Naive thymus-derived CD4-positive, alpha-beta T cell (primary cell): Measurements from ENCODE around the gene LCN12. TPM values are rescaled to one million over a fixed set of nuclear protein-coding genes. Genes with fewer than 3 reads are reported as not detected.

Experiments
- ATAC-seq: fragments of 150-1000 bp; cut with Tn5 transposase; 2 replicates; pipeline ENCODE4 v1.10.0; 2021; ENCODE audit warnings: mild to moderate bottlenecking, moderate library complexity
- CTCF ChIA-PET: fragments of 350-600 bp; sonication (Branson Sonifier 250); formaldehyde crosslinking; loops from one replicate; lab custom pipeline; 2021; ENCODE audit warnings: antibody characterized with exemption; lab: Charles Lee
- POLR2A ChIA-PET: fragments of 350-600 bp; sonication (Branson Sonifier 250); formaldehyde crosslinking; loops from one replicate; lab custom pipeline; 2021; ENCODE audit warnings: antibody characterized with exemption, inconsistent platforms; lab: Charles Lee
- DNase-seq, 9 donors: peaks; one replicate each; pipeline versions ENCODE4 v3.0.0 to v3.0.0-alpha.2; 2020 to 2022; ENCODE audit warnings: mixed read lengths in 1 of 9
- H3K27ac ChIP-seq: one replicate; pipeline ENCODE4 v1.7.0; 2013; ENCODE audit warnings: mild to moderate bottlenecking, low read depth, low read length, moderate library complexity
- H3K27me3 ChIP-seq, 2 donors: one replicate each; pipeline ENCODE4 v1.7.0; 2013; ENCODE audit warnings: low read length in 2 of 2, mild to moderate bottlenecking in 2 of 2, moderate library complexity in 2 of 2; ENCODE audit not compliant: control insufficient read depth in 2 of 2, insufficient read depth in 2 of 2
- H3K36me3 ChIP-seq, 3 experiments: 1 replicate in 2 of 3; 2 replicates in 1 of 3; pipeline ENCODE4 v1.7.0; 2013; ENCODE audit warnings: low read length in 3 of 3, mild to moderate bottlenecking in 3 of 3, moderate library complexity in 1 of 3; ENCODE audit not compliant: insufficient read depth in 3 of 3, control insufficient read depth in 2 of 3
- H3K4me1 ChIP-seq, 2 donors: one replicate each; pipeline ENCODE4 v1.7.0; 2013; ENCODE audit warnings: low read length in 2 of 2, mild to moderate bottlenecking in 2 of 2, moderate library complexity in 1 of 2; ENCODE audit not compliant: control insufficient read depth in 2 of 2, insufficient read depth in 2 of 2
- H3K4me3 ChIP-seq: 2 replicates; pipeline ENCODE4 v1.7.0; 2013; ENCODE audit warnings: mild to moderate bottlenecking, low read length
- H3K9me3 ChIP-seq, 3 experiments: 1 replicate in 2 of 3; 2 replicates in 1 of 3; pipeline ENCODE4 v1.7.0; 2013; ENCODE audit warnings: low read length in 3 of 3; ENCODE audit not compliant: control insufficient read depth in 2 of 3
- H3K27ac Mint-ChIP-seq, 9 donors: one replicate each; pipeline ENCODE4 v1.8.0; 2020 to 2022; ENCODE audit warnings: mixed read lengths in 9 of 9, mild to moderate bottlenecking in 8 of 9, moderate library complexity in 5 of 9, inconsistent platforms in 2 of 9
- H3K27me3 Mint-ChIP-seq, 5 donors: one replicate each; pipeline ENCODE4 v1.8.0; 2021 to 2022; ENCODE audit warnings: mixed read lengths in 5 of 5, mild to moderate bottlenecking in 1 of 5
- H3K36me3 Mint-ChIP-seq, 5 donors: one replicate each; pipeline ENCODE4 v1.8.0; 2020 to 2022; ENCODE audit warnings: mixed read lengths in 5 of 5, mild to moderate bottlenecking in 3 of 5, inconsistent platforms in 1 of 5
- H3K4me1 Mint-ChIP-seq, 7 donors: one replicate each; pipeline ENCODE4 v1.8.0; 2020 to 2022; ENCODE audit warnings: mixed read lengths in 7 of 7, mild to moderate bottlenecking in 3 of 7, inconsistent platforms in 1 of 7
- H3K4me3 Mint-ChIP-seq, 10 donors: one replicate each; pipeline ENCODE4 v1.8.0; 2020 to 2022; ENCODE audit warnings: mild to moderate bottlenecking in 10 of 10, mixed read lengths in 10 of 10, moderate library complexity in 6 of 10, inconsistent platforms in 2 of 10
- H3K9me3 Mint-ChIP-seq, 11 donors: one replicate each; pipeline ENCODE4 v1.8.0; 2020 to 2022; ENCODE audit warnings: mixed read lengths in 11 of 11, mild to moderate bottlenecking in 4 of 11, inconsistent platforms in 1 of 11, moderate library complexity in 1 of 11
- intact Hi-C, 2 donors: fragments of 100-400 bp; cut with micrococcal nuclease; formaldehyde crosslinking; loops; one replicate each; pipeline ENCODE4 v1.15.1; 2023
- polyA plus RNA-seq, 2 donors: library from polyadenylated mRNA; unstranded; fragments of 300-500 nt; fragmentation: Illumina TruSeq; gene quantifications; one replicate each; pipeline ENCODE4 v1.2.3, GENCODE V29; 2021
- total RNA-seq, 6 experiments: library from RNA in 5 of 6; stranded (reverse) in 5 of 6; gene quantifications; 1 replicate in 5 of 6; 2 replicates in 1 of 6; pipeline ENCODE4 v1.2.3 and lab custom pipeline; 2021 to 2026

LCN12 gene
- total and polyA plus RNA-seq, 7 experiments from 2014 or later: 0.89 to 4.9 (median 2.6) TPM; not detected in 2

GRCh38 chr9:136955943-136956335, 3.9 kb downstream of the LCN12 start:
- H3K4me3 Mint-ChIP-seq: no peak overlapping the region
- H3K27me3 ChIP-seq: no peaks in the 10 kb centered on the region
- ChIA-PET POLR2A (no interaction called here), CTCF (no interaction called here)
- ATAC-seq (no peak), DNase-seq (no peak)
- no peak overlapping the region for H3K27ac ChIP-seq
- peaks cover 0 to 7% (median 0%) of the 10 kb centered on the region in 11 donors for H3K9me3 Mint-ChIP-seq
- no peaks in the 10 kb centered on the region for H3K36me3 Mint-ChIP-seq
- H3K36me3 ChIP-seq: no peaks in the 10 kb centered on the region
- H3K9me3 ChIP-seq: no peaks in the 10 kb centered on the region
- H3K27ac Mint-ChIP-seq: no peak overlapping the region
- peaks cover 0 to 16% (median 6%) of the 10 kb centered on the region in 7 donors for H3K4me1 Mint-ChIP-seq
- peaks cover 0 to 27% of the 10 kb centered on the region in 2 donors for H3K4me1 ChIP-seq
- H3K27me3 Mint-ChIP-seq: no peaks in the 10 kb centered on the region
- intact Hi-C loops: no loop called here
- no peak overlapping the region for H3K4me3 ChIP-seq

- no peaks in the 10 kb centered on the region for H3K9me3 ChIP-seq
- ATAC-seq: no peak
- H3K36me3 ChIP-seq: no peaks in the 10 kb centered on the region
- peaks cover 0 to 34% of the 10 kb centered on the region in 2 donors for H3K4me1 ChIP-seq
- DNase-seq: no peak
- no peak overlapping the region for H3K4me3 ChIP-seq
- H3K27me3 ChIP-seq: no peaks in the 10 kb centered on the region
- ChIA-PET POLR2A (no interaction called here), CTCF (no interaction called here)
- no peaks in the 10 kb centered on the region for H3K27me3 Mint-ChIP-seq
- peaks cover 0 to 7% (median 0%) of the 10 kb centered on the region in 11 donors for H3K9me3 Mint-ChIP-seq
- no peak overlapping the region for H3K4me3 Mint-ChIP-seq
- H3K27ac ChIP-seq: no peak overlapping the region
- no peaks in the 10 kb centered on the region for H3K36me3 Mint-ChIP-seq
- no peak overlapping the region for H3K27ac Mint-ChIP-seq
- intact Hi-C loops: no loop called here
- peaks cover 0 to 16% (median 6%) of the 10 kb centered on the region in 7 donors for H3K4me1 Mint-ChIP-seq
These were observed 4.5 kb downstream of the LCN12 start for GRCh38 chr9:136956604-136957003.

- Mint-ChIP-seq H3K27ac (no peak overlapping the region), H3K27me3 (no peaks in the 10 kb centered on the region), H3K36me3 (no peaks in the 10 kb centered on the region), H3K4me3 (no peak overlapping the region), H3K9me3 (peaks cover 0 to 7% (median 0%) of the 10 kb centered on the region in 11 donors), H3K4me1 (peaks cover 0 to 16% (median 6%) of the 10 kb centered on the region in 7 donors)
- Histone ChIP-seq H3K4me1 (peaks cover 0 to 41% of the 10 kb centered on the region in 2 donors), H3K27me3 (no peaks in the 10 kb centered on the region), H3K36me3 (no peaks in the 10 kb centered on the region), H3K27ac (no peak overlapping the region), H3K9me3 (no peaks in the 10 kb centered on the region), H3K4me3 (no peak overlapping the region)
- no peak for ATAC-seq
- ChIA-PET POLR2A (no interaction called here), CTCF (no interaction called here)
- intact Hi-C loops: no loop called here
- DNase-seq: no peak
These were observed 5.4 kb downstream of the LCN12 start for GRCh38 chr9:136957461-136957860.

- Histone ChIP-seq H3K27ac (no peak overlapping the region), H3K27me3 (no peaks in the 10 kb centered on the region), H3K36me3 (no peaks in the 10 kb centered on the region), H3K4me1 (peaks cover 0 to 46% of the 10 kb centered on the region in 2 donors), H3K9me3 (no peaks in the 10 kb centered on the region), H3K4me3 (no peak overlapping the region)
- no peaks in the 10 kb centered on the region for H3K27me3 Mint-ChIP-seq
- CTCF ChIA-PET: no interaction called here
- no peak overlapping the region for H3K27ac Mint-ChIP-seq
- peak overlapping the region in 1 of 10 donors; percentile 2 for H3K4me3 Mint-ChIP-seq
- peaks cover 0 to 7% (median 0%) of the 10 kb centered on the region in 11 donors for H3K9me3 Mint-ChIP-seq
- POLR2A ChIA-PET: interaction anchor here (0.9 kb wide), 1 partner anchor 10 kb away, joined by 4 read pairs; no protein-coding TSS in a partner anchor
- H3K36me3 Mint-ChIP-seq: no peaks in the 10 kb centered on the region
- DNase-seq (no peak), ATAC-seq (no peak)
- intact Hi-C loops: no loop called here
- H3K4me1 Mint-ChIP-seq: peaks cover 0 to 16% (median 9%) of the 10 kb centered on the region in 7 donors
These were observed 5.8 kb downstream of the LCN12 start for GRCh38 chr9:136957901-136958300.

- Histone ChIP-seq H3K9me3 (no peaks in the 10 kb centered on the region), H3K4me3 (no peak overlapping the region), H3K27me3 (no peaks in the 10 kb centered on the region), H3K27ac (no peak overlapping the region), H3K36me3 (no peaks in the 10 kb centered on the region), H3K4me1 (peaks cover 0 to 48% of the 10 kb centered on the region in 2 donors)
- POLR2A ChIA-PET: interaction anchor here (0.9 to 1.1 kb wide), 2 partner anchors 10 to 151 kb away, joined by 3 to 4 read pairs; no protein-coding TSS in a partner anchor
- Mint-ChIP-seq H3K27me3 (no peaks in the 10 kb centered on the region), H3K27ac (no peak overlapping the region), H3K9me3 (peaks cover 0 to 7% (median 0%) of the 10 kb centered on the region in 11 donors), H3K36me3 (no peaks in the 10 kb centered on the region), H3K4me3 (no peak overlapping the region), H3K4me1 (peaks cover 0 to 16% (median 11%) of the 10 kb centered on the region in 7 donors)
- DNase-seq (no peak), ATAC-seq (no peak)
- intact Hi-C loops: no loop called here
- CTCF ChIA-PET: no interaction called here
These were observed 6.4 kb downstream of the LCN12 start for GRCh38 chr9:136958473-136958872.

GRCh38 chr9:136958898-136959850, 7.1 kb downstream of the LCN12 start:
- ChIA-PET POLR2A (interaction anchor here (0.9 to 1.1 kb wide), 3 partner anchors 8 to 152 kb away, joined by 3 to 4 read pairs (median 4); no protein-coding TSS in a partner anchor), CTCF (no interaction called here)
- Mint-ChIP-seq H3K36me3 (no peaks in the 10 kb centered on the region), H3K27me3 (no peaks in the 10 kb centered on the region), H3K4me1 (peaks cover 0 to 16% (median 11%) of the 10 kb centered on the region in 7 donors), H3K9me3 (peaks cover 0 to 7% (median 0%) of the 10 kb centered on the region in 11 donors), H3K4me3 (no peak overlapping the region), H3K27ac (no peak overlapping the region)
- H3K4me3 ChIP-seq: no peak overlapping the region
- H3K27ac ChIP-seq: no peak overlapping the region
- peaks cover 0 to 51% of the 10 kb centered on the region in 2 donors for H3K4me1 ChIP-seq
- intact Hi-C loops: no loop called here
- H3K9me3 ChIP-seq: no peaks in the 10 kb centered on the region
- no peaks in the 10 kb centered on the region for H3K36me3 ChIP-seq
- DNase-seq (no peak), ATAC-seq (no peak)
- no peaks in the 10 kb centered on the region for H3K27me3 ChIP-seq
